Measurements from ENCODE around the gene TAP1. TPM values are rescaled to one million over a fixed set of nuclear protein-coding genes. Genes with fewer than 3 reads are reported as not detected.
A peak's percentile ranks its signal among the peaks of the same experiment; 100 is the strongest.

The TAP1 gene
- total and polyA plus RNA-seq, 10 of the 15 experiments (the other 5 are each of a cell fraction or from before 2014, with no cell fraction given), result 33.4 to 249 (median 169) TPM

- no peak; the same call in 1 of the 2 replicates for TF ChIP-seq ZNF384 (IDR thresholded peaks at IDR 0.05; ENCODE audit: borderline replicate concordance, low read depth, low read length)
- TF ChIP-seq ZNF217 (IDR thresholded peaks at IDR 0.05), result no peak
- peak; percentile 55; the same call in 1 of the 2 replicates for TF ChIP-seq GATAD2B (conservative IDR thresholded peaks at IDR 0.05; ENCODE audit: low read depth)
- no peak for TF ChIP-seq ESRRA (IDR thresholded peaks at IDR 0.05; ENCODE audit: low read length)
- TF ChIP-seq IRF4 (IDR thresholded peaks at IDR 0.05; ENCODE audit: low read depth, low read length), result 0 out of 2 replicates have a peak, but pooled peaks have one; percentile 34
- peak; percentile 26 for TF ChIP-seq SKIL (IDR thresholded peaks at IDR 0.05; ENCODE audit: low read depth, poor library complexity, severe bottlenecking)
- 0 out of 2 replicates have a peak, but pooled peaks have one; percentile 44 for TF ChIP-seq CHD2 (IDR thresholded peaks at IDR 0.05; ENCODE audit: borderline replicate concordance, low read depth, low read length)
- TF ChIP-seq MEF2A (IDR thresholded peaks at IDR 0.05; ENCODE audit: insufficient read depth, low read depth, low read length), result 0 out of 2 replicates have a peak, but pooled peaks have one; percentile 29
- no peak; the same call in 1 of the 2 replicates for TF ChIP-seq LARP7 (IDR thresholded peaks at IDR 0.05)
- TF ChIP-seq CBX3 (IDR thresholded peaks at IDR 0.05; ENCODE audit: borderline replicate concordance, low read depth), result no peak
- peak; percentile 77 for TF ChIP-seq BACH1 (IDR thresholded peaks at IDR 0.05; ENCODE audit: borderline replicate concordance)
- no peak for TF ChIP-seq PAX8 (IDR thresholded peaks at IDR 0.05)
- no peak for TF ChIP-seq REST (IDR thresholded peaks at IDR 0.05; ENCODE audit: low read depth, low read length)
- TF ChIP-seq EP300 (IDR thresholded peaks at IDR 0.05; ENCODE audit: borderline replicate concordance in 1 of 2, control insufficient read depth in 1 of 2, low read depth in 2 of 2, low read length in 2 of 2), result no peak
- TF ChIP-seq RELA (IDR thresholded peaks at IDR 0.05; ENCODE audit: borderline replicate concordance, partially characterized antibody), result peak; percentile 84
- no peak for TF ChIP-seq BRCA1 (IDR thresholded peaks at IDR 0.05; ENCODE audit: low read depth, low read length)
- no peak for TF ChIP-seq CHD4 (IDR thresholded peaks at IDR 0.05)
- no peak for TF ChIP-seq ETV6 (conservative IDR thresholded peaks at IDR 0.05 in 1 of 2, IDR thresholded peaks at IDR 0.05 in 1 of 2; ENCODE audit: borderline replicate concordance in 1 of 2, low read depth in 1 of 2)
- TF ChIP-seq ZNF687 (IDR thresholded peaks at IDR 0.05), result peak; percentile 79
- TF ChIP-seq RAD51 (IDR thresholded peaks at IDR 0.05), result no peak
Measured at GRCh38 chr6:32838114-32838958, 15.2 kb downstream of the TAP1 start, which contains the start of gene TAP2 (continued).
